LNCaP clone FGC (cell line): ENCODE results near the gene TSEN2.

ENCODE experiments used
- DNase-seq: peaks from one replicate; pipeline ENCODE4 v3.0.0-alpha.2; 2011; ENCODE audit warnings: low read depth
- H3K4me3 ChIP-seq: 2 replicates; pipeline ENCODE4 v1.5.1; 2011; ENCODE audit warnings: mild to moderate bottlenecking, low read depth, low read length, control low read depth
- CTCF ChIP-seq: IDR thresholded peaks from 2 replicates; pipeline ENCODE4 v1.5.1; 2012; ENCODE audit warnings: mild to moderate bottlenecking; ENCODE audit not compliant: control insufficient read depth, insufficient read depth; ENCODE audit errors: extremely low read depth

The TSEN2 gene

DNA sequence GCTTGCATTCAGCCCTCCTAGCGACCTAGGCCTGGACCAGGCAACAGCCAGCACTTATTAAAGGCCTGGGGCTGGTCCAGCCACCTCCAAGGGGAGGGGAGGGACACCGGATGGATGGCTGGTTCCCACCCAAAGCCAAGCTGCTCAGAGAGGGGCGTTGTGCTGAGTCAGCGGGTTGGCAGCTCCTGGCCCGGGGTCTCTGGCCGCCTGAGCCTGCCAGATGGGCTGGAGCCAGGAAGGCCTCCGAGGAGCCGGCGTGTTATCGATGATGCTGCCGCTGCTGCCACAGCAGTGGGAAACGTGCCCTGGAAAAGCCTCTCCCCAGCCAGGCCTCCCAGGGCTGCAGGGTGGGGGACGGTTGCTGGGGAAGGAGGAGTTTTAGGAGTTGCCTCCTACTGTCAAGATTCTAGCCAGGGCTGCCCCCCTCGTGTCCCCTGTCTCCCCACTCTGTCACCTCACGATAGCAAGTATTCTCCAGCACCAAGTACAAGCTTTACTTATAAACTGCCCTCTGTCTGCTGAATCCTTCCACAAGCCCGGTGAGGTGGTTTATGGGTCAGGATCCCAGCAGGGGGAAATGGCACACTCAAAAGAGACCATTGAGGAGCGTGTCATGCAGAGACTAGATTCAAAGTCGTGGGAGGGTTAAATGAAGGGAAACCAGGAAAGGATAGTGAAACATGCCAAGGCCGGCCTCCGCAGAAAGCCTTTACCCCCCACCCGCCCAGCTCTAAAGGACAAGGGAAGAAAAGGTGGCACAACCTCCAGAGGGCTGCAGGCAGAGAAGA, 43.2 kb upstream of the TSEN2 start:
- H3K4me3 ChIP-seq, result no peak overlapping the region
- TF ChIP-seq CTCF, result no peak
- no peak for DNase-seq

- DNase-seq, result no peak
- H3K4me3 ChIP-seq, result no peak overlapping the region
- no peak for TF ChIP-seq CTCF
Measured at GRCh38 chr3:12442654-12443501, 41.4 kb upstream of the TSEN2 start.

DNA sequence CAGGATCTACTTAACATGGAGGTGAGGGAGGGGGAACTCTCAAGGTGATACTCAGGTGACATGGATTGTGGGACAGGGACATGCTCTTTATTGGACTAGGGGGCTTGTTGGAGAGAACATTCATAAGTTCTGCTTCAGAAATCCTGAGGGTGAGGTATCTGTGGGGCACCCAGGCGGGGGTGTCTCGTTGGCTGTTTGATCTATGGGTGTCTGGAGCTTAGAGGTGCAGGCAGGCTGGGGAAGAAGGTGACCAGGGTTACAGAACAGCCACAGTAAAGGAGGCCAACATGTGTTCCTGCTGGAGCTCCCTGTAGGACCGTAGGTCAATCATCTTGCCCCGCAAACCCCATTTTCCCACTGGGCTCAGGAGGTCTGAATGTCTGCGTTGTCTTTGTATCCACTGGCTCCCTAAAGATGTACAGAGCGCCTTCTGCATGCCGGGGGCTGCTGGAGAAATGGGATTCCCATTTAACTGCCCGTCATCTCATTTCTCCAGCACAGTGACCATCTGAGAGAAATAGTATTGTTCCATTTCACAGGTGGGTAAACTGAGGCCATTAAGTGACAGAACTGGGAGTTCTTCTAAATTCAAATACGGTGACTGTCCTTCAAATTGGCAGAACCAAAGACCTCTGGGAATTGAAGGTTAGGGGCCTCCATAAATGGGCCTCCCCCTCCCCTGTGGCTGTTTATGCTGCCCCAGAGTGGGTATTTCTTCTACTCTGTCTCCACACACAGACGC, 40.3 kb upstream of the TSEN2 start:
- no peak overlapping the region for H3K4me3 ChIP-seq
- DNase-seq, result no peak
- TF ChIP-seq CTCF, result no peak

DNA sequence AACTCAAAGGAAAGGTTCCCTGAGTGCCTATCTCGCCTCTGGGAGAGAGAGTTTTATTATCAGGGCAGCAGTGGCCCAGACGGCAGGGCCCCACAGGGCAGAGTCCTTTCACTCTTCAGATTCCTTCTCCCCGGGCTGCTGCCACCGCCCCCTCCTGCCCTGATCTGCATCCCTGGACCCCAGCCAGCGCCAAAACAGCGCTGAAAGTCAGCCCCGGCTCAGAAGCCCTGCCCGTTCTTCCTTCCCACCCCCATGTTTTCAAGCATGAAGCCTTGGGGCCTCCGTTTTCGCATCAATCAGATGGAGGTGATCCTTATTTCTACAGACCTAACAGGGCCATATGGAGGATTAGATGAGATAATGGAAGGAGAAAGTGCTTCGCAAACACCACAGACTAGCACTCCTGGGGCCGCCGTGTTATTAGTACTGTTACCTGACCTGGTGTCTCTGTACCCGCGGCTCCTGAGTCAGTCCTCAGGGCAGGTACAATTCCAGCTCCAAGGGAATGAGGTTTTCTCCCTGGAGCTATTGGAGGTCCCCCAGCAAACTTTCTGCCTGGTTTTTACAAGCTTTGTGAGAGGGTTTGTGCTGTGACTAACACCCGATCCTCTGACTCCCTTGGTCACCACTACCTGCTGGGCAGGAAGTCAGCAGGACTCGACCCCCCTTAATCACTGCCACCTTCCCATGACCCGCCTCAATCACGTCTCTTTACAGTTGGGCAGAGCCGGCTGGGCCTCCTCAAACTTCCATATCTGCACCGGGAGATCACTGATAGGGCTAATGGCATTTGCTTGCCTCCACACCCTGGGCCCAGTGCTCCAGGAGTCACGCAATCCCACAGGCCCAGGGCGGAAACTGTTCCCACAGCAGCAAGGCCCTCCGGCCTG, 39.5 kb upstream of the TSEN2 start:
- no peak for TF ChIP-seq CTCF
- H3K4me3 ChIP-seq, result no peak overlapping the region
- DNase-seq, result no peak

DNA sequence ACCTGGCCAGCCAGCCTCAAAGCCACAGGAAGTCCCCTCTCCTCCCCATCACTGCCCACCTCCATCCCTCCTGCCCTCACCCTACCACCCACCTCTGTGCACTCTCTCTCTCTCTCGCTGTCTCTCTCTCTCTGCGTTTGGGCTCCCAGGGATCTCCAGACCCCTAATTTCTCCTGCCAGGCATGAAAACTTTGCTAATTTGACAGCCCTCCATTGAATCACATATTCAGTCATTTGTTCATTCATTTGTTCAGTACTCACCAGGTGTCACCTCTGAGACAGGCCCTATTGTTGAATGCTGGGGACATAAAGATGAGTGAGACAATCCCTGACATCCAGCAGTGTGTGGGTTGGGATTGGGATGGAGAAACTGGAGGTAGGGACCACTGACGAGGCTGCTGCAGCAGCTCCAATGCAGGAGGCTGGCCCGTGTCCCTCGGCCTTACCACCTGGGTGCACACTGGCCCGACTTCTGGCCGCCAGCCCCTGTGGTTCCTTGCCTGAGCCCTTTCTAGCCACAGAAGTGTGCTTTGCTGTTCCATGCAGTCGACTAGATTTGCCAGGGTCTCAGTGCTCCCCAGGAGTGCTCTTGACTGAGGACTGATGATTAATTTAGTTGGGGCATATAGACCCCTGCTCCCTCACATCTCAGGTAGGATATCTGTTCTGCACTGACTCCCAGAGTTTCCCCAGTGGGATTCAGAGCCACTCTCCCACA, 38.6 kb upstream of the TSEN2 start:
- DNase-seq, result no peak
- H3K4me3 ChIP-seq, result no peak overlapping the region
- no peak for TF ChIP-seq CTCF
